HG02870 (cell line): ENCODE results near the gene COX6A1.

Experiments used
- ATAC-seq: cut with Tn5 transposase; IDR thresholded peaks from one replicate; pipeline ENCODE4 v1.9.1; 2021; ENCODE audit warnings: mild to moderate bottlenecking, moderate library complexity; ENCODE audit not compliant: unreplicated experiment

Gene COX6A1

GRCh38 chr12:120437735-120438494 lies at the start of gene COX6A1:
COX6A1 (plus strand) TSS chr12:120438113; CDS start chr12:120438127, 14 bp downstream.
- peak; percentile 95 for ATAC-seq

- ATAC-seq = no peak
These were observed 49.0 kb upstream of the COX6A1 start for GRCh38 chr12:120388691-120389481.

- no peak for ATAC-seq
These were observed 47.3 kb upstream of the COX6A1 start for GRCh38 chr12:120390540-120391120.

- no peak for ATAC-seq
These were observed 43.2 kb upstream of the COX6A1 start for GRCh38 chr12:120394483-120395367.

- ATAC-seq = no peak
These were observed 39.9 kb upstream of the COX6A1 start for GRCh38 chr12:120397824-120398540.

GRCh38 chr12:120399531-120399930 lies 38.4 kb upstream of the COX6A1 start:
- peak; percentile 48 for ATAC-seq

- ATAC-seq = no peak
These were observed 35.7 kb upstream of the COX6A1 start for GRCh38 chr12:120402217-120402616.

- ATAC-seq = no peak
These were observed 34.0 kb upstream of the COX6A1 start for GRCh38 chr12:120403869-120404268.

- ATAC-seq = no peak
These were observed 33.6 kb upstream of the COX6A1 start for GRCh38 chr12:120404271-120404670.

- ATAC-seq = no peak
These were observed 31.8 kb upstream of the COX6A1 start for GRCh38 chr12:120406069-120406468.

- ATAC-seq = no peak
These were observed 31.4 kb upstream of the COX6A1 start for GRCh38 chr12:120406553-120406952.

GRCh38 chr12:120408771-120409170 lies 29.1 kb upstream of the COX6A1 start:
- ATAC-seq = no peak

GRCh38 chr12:120412421-120412820 lies 25.5 kb upstream of the COX6A1 start:
- no peak for ATAC-seq

GRCh38 chr12:120413901-120414695 lies 23.8 kb upstream of the COX6A1 start:
- ATAC-seq = no peak

GRCh38 chr12:120416490-120417216 lies 21.3 kb upstream of the COX6A1 start:
- ATAC-seq = no peak

- ATAC-seq = no peak
These were observed 19.9 kb upstream of the COX6A1 start for GRCh38 chr12:120417917-120418580.

- no peak for ATAC-seq
These were observed 16.2 kb upstream of the COX6A1 start for GRCh38 chr12:120421701-120422100.

GRCh38 chr12:120422892-120423456 lies 14.9 kb upstream of the COX6A1 start:
- no peak for ATAC-seq
